K562 (cell line): Measurements from ENCODE around the gene TET2. TPM values are rescaled to one million over a fixed set of nuclear protein-coding genes. Genes with fewer than 3 reads are reported as not detected.

Experiments used
- ADNP ChIP-seq: fragments of 200-800 bp; sonication (Bioruptor generic); IDR thresholded peaks from 2 replicates; pipeline ENCODE4 v1.6.1; 2016; ENCODE audit warnings: missing genetic modification characterization, missing compliant biosample characterization
- ARID2 ChIP-seq: fragments of 450-650 bp; IDR thresholded peaks from 2 replicates; pipeline ENCODE4 v1.6.1; 2017; ENCODE audit warnings: antibody characterized with exemption, mild to moderate bottlenecking
- CREM ChIP-seq: IDR thresholded peaks from 2 replicates; pipeline ENCODE4 v1.6.1; 2014; ENCODE audit warnings: antibody characterized with exemption, low read depth
- ETV5 ChIP-seq: sonication (generic); formaldehyde crosslinking; IDR thresholded peaks from 2 replicates; pipeline ENCODE4 v1.4.0; 2020; ENCODE audit warnings: low read depth, mild to moderate bottlenecking, missing genetic modification reagents
- FUS ChIP-seq: fragments of 200-400 bp; formaldehyde crosslinking; optimal IDR thresholded peaks from 2 replicates; pipeline ENCODE3; 2017; ENCODE audit warnings: low read depth, low read length
- HNRNPH1 ChIP-seq: fragments of 200-400 bp; formaldehyde crosslinking; optimal IDR thresholded peaks from 2 replicates; pipeline ENCODE3; 2017; ENCODE audit warnings: low read depth, mild to moderate bottlenecking, low read length, moderate library complexity
- HNRNPLL ChIP-seq: fragments of 200-400 bp; formaldehyde crosslinking; IDR thresholded peaks from 2 replicates; pipeline ENCODE4 v1.6.1; 2017; ENCODE audit warnings: low read length, low read depth, mild to moderate bottlenecking; ENCODE audit not compliant: poor library complexity, severe bottlenecking
- NCOR1 ChIP-seq: fragments of 450-650 bp; IDR thresholded peaks from 2 replicates; pipeline ENCODE4 v1.6.1; 2016; ENCODE audit warnings: mild to moderate bottlenecking, moderate library complexity
- NEUROD1 ChIP-seq: fragments of 150-350 bp; IDR thresholded peaks from 2 replicates; pipeline ENCODE4 v1.6.1; 2014; ENCODE audit warnings: borderline replicate concordance, low read length, low read depth; ENCODE audit not compliant: partially characterized antibody
- POLR2A ChIP-seq: fragments of 450-650 bp; conservative IDR thresholded peaks from 2 replicates; pipeline ENCODE4 v1.6.1; 2016
- POLR2G ChIP-seq: fragments of 200-400 bp; formaldehyde crosslinking; IDR thresholded peaks from 2 replicates; pipeline ENCODE4 v1.6.1; 2017; ENCODE audit warnings: low read depth, mild to moderate bottlenecking, antibody characterized with exemption, low read length, moderate library complexity
- STAT6 ChIP-seq: sonication (generic); formaldehyde crosslinking; IDR thresholded peaks from 2 replicates; pipeline ENCODE4 v1.8.1; 2023; ENCODE audit warnings: mild to moderate bottlenecking, missing genetic modification reagents
- TFAM ChIP-seq: fragments of 250-450 bp; sonication (Bioruptor Pico); conservative IDR thresholded peaks from 2 replicates; pipeline ENCODE4 v1.5.0; 2021; ENCODE audit warnings: mild to moderate bottlenecking, moderate library complexity
- ZBTB8A ChIP-seq: fragments of 450-650 bp; IDR thresholded peaks from 2 replicates; pipeline ENCODE4 v1.6.1; 2018; ENCODE audit warnings: mild to moderate bottlenecking, moderate library complexity; ENCODE audit not compliant: partially characterized antibody
- ZNF121 ChIP-seq: sonication (generic); formaldehyde crosslinking; conservative IDR thresholded peaks from 2 replicates; pipeline ENCODE4 v1.8.0; 2022; ENCODE audit warnings: missing genetic modification reagents
- ZNF24 ChIP-seq: fragments of 450-650 bp; IDR thresholded peaks from 2 replicates; pipeline ENCODE4 v1.6.1; 2016
- ZNF324 ChIP-seq: fragments of 250-450 bp; sonication (Bioruptor Pico); IDR thresholded peaks from 2 replicates; pipeline ENCODE4 v1.4.0; 2020; ENCODE audit warnings: mild to moderate bottlenecking
- ZNF445 ChIP-seq: fragments of 250-450 bp; sonication (Bioruptor Pico); IDR thresholded peaks from 2 replicates; pipeline ENCODE4 v1.4.0; 2020; ENCODE audit warnings: low read depth, mild to moderate bottlenecking, moderate library complexity
- ZNF511 ChIP-seq: sonication (generic); formaldehyde crosslinking; IDR thresholded peaks from 2 replicates; pipeline ENCODE4 v1.8.0; 2022; ENCODE audit warnings: mild to moderate bottlenecking, missing genetic modification reagents
- ZNF592 ChIP-seq: fragments of 450-650 bp; IDR thresholded peaks from 2 replicates; pipeline ENCODE4 v1.6.1; 2017; ENCODE audit warnings: antibody characterized with exemption, mild to moderate bottlenecking
- polyA plus RNA-seq, 8 experiments: library from polyadenylated mRNA; depleted of rRNA in 4 of 8; stranded (reverse) in 5 of 8; unstranded in 3 of 8; fragments of >200 nt; fragmentation: Nextera tagmentation in 2 of 8; fragmentation: Illumina TruSeq in 1 of 8; extraction: Ambion mirVana in 2 of 8; extraction: Trizol in 1 of 8; gene quantifications; 2 replicates each; pipeline versions ENCODE4 v1.2.1 to v1.2.3, GENCODE V29; 2011 to 2014; ENCODE audit warnings: inconsistent platforms in 1 of 8, missing spikeins in 1 of 8
- total RNA-seq, 7 experiments: library from RNA; depleted of rRNA in 6 of 7; stranded (reverse); fragments of >200 nt in 6 of 7; fragmentation: Illumina TruSeq in 2 of 7; extraction: Trizol in 2 of 7; gene quantifications; 2 replicates each; pipeline versions ENCODE4 v1.2.1 to v1.2.3, GENCODE V29; 2011 to 2021; ENCODE audit warnings: low replicate concordance in 1 of 7

The TET2 gene
- total and polyA plus RNA-seq, 9 of the 15 experiments (the other 6 are each of a cell fraction or from before 2014, with no cell fraction given): 0.80 to 11.1 (median 4.9) TPM

GRCh38 chr4:105146276-105147015 lies at the start of gene TET2 (continued):
- TF ChIP-seq STAT6: no peak
- TF ChIP-seq ETV5: no peak
- no peak for TF ChIP-seq ZNF121 (CRISPR knock-in tag)
- no peak for TF ChIP-seq ARID2
- TF ChIP-seq ZNF24: no peak
- no peak for TF ChIP-seq ZNF445 (CRISPR knock-in tag)
- TF ChIP-seq TFAM (CRISPR knock-in tag): no peak
- peak; percentile 84 for TF ChIP-seq CREM
- peak; percentile 76 for TF ChIP-seq POLR2A
- no peak for TF ChIP-seq FUS
- TF ChIP-seq ZBTB8A: no peak
- peak; percentile 90 for TF ChIP-seq POLR2G
- no peak for TF ChIP-seq ZNF592
- no peak for TF ChIP-seq NEUROD1
- no peak for TF ChIP-seq ZNF324 (CRISPR knock-in tag)
- TF ChIP-seq HNRNPH1: no peak
- peak; percentile 51 for TF ChIP-seq HNRNPLL
- peak; percentile 24; the same call in 1 of the 2 replicates for TF ChIP-seq NCOR1
- TF ChIP-seq ADNP (tag): no peak
- TF ChIP-seq ZNF511 (CRISPR knock-in tag): no peak
